Tongue (tissue), 2 donors: Measurements from ENCODE around the gene RNF150. TPM values are rescaled to one million over a fixed set of nuclear protein-coding genes. Genes with fewer than 3 reads are reported as not detected.

Source experiments
- DNase-seq: peaks from one replicate; pipeline ENCODE4 v3.0.0-alpha.2; 2015
- total RNA-seq: library from RNA; depleted of rRNA; stranded (reverse); fragments of >200 nt; gene quantifications from one replicate; pipeline ENCODE4 v1.2.3, GENCODE V29; 2014

The RNF150 gene
- total RNA-seq, 1 donor from 2014 or later, result 62.1 TPM

GRCh38 chr4:141022111-141022695 is 111.1 kb downstream of the RNF150 start:
- DNase-seq, result no peak

- DNase-seq, result peak; percentile 75
Measured at GRCh38 chr4:141021397-141022110, 111.7 kb downstream of the RNF150 start.

DNA sequence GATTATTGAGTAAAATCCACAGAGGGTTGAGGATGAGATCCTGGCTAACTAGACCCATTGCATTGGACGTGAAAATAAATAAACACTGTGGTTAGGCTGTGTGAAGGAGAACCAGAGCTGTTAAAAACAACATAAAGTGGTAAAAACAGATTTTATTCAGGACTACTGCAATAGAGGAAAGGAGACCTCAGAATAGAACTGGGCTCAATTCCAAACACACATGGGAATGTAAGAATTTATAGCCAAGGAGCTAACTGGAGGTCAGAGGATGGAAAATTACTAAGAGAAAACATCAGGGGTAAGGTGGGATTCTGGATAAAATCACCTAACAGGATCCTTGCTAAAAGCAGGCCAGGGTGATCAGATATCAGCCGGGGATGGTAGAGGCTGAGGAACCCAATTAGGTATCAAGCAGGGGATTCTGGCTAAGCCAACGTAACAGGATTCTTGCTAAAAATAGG is 112.4 kb downstream of the RNF150 start:
- peak; percentile 82 for DNase-seq

DNA sequence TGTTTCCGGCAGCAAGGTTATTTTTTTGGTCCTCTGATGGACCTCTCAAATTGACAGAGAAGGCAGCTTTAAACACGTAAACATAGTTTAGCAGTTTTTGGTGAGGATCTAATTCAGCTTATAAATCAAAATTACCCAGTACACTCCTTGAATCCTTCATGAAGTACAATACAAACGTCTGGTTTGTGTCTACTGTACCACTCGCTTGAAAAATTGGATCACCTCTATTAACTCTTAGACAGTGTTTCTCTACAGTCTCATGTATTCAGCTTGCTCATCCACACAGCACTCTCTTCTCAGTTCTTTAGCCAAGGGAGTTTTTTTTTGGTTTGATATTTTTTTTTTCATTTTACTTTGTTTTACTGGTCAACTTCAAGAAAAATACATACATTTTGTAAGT is 113.5 kb downstream of the RNF150 start:
- peak; percentile 43 for DNase-seq

DNA sequence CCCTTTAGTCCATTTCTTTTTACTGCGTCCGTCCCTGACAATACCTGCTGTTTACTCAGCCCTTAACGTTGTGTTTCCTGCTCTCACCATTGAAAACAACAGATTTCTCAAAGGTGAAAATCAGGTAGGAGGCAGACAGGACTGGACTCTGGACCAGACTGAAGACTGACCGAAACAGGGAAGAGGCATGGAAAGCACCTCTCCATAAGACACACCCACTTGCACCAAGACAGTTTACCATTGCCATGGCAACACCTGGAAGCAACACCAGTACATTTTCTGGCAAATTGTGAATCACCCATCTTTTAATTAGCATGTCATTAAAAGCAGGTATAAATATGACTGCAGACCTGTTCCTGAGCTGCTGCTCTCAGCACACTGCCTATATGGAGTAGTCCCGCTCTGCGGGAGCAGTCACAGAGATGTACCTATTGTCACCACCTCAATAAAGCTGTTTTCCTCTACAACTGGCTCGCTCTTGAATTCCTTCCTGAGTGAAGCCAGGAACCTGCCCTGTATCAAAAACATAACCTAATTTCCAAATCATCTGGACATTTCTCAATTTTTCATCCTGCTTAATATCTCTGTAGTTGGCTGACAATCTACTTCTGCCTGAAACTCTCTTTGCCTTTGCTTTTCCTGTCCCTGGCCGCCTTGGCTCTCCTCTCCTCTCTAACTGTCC is 117.0 kb downstream of the RNF150 start:
- DNase-seq, result no peak

GRCh38 chr4:141013899-141014298 is 119.4 kb downstream of the RNF150 start:
- DNase-seq, result no peak

GRCh38 chr4:141011901-141012315 is 121.4 kb downstream of the RNF150 start:
- peak; percentile 69 for DNase-seq

- no peak for DNase-seq
Measured at GRCh38 chr4:141009931-141010330, 123.3 kb downstream of the RNF150 start.

DNA sequence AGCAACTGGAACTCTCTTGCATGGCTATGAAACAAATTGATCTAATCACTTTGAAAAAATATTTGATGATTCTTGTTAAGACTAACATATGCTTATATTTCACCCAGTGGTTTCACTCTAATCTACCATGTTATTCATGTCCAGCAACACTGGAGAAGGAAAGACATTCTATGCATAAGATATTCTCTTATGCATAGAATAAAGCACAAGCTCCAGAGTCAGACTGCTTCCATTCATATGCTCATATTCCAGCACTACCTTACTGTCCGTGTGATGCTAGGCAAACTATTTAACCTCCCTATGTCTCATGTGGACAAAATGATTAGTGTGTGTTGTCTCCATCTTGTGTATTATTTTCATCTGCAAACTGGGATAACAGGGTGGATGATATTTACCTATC is 124.1 kb downstream of the RNF150 start:
- no peak for DNase-seq

GRCh38 chr4:141006242-141006802 is 126.9 kb downstream of the RNF150 start:
- no peak for DNase-seq

DNA sequence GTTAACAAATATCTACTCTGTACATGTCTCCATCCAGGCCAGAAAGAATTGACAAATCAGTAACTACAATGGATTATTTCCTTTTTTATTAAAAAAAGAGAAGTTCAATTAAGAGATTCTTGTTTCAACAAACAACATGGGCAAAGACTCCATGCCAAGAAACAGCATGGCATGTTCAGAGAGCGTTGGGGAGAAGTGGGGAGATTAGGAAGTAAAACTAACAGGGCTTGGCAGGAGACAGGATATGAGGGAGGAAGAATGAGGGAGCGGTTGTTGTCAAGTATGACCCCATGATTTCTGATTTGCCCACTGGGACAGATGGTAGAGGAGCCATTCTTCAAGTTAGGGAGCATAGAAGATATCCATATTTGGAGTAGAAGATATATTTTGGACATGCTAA is 128.4 kb downstream of the RNF150 start:
- DNase-seq, result no peak

DNA sequence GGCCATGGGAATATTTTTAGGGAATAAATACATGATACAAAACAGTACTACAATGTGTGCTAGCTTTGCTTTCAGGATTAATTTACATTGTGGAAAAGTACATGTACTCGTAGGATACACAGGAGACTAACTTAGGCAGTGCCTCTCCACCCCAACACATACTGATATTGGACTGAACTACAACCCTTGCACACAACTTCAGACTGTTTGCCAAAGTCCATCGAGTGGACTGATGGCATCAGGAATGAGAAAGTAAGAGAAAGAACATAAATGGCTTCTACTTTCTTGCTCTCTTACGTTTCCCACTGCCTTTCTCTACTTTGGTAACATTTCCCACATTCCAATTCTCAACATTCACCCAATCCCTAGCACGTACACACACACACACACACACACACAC is 130.1 kb downstream of the RNF150 start:
- DNase-seq, result no peak

- DNase-seq, result no peak
Measured at GRCh38 chr4:141002323-141002805, 130.9 kb downstream of the RNF150 start.

DNA sequence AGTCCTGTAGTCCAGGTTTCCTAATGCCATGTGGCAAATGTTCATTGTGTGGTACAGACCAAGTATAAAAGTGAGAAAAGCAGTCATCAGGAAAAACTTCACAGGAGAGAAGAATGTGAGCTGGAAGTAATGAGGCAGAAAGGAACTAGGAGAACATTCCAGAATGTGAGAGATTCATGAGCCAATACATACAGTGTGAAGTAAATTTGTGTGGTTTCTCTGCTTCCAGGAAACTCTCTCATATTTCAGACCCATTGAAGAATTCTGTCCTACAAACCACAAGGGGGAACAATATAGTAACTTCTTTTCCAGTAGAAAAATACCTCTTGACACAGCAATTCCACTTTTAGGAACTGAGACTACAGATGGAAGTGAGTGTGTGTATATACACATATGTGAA is 136.5 kb downstream of the RNF150 start:
- DNase-seq, result no peak

- DNase-seq, result no peak
Measured at GRCh38 chr4:140995058-140995457, 138.2 kb downstream of the RNF150 start.

GRCh38 chr4:140994015-140994414 is 139.3 kb downstream of the RNF150 start:
- DNase-seq, result no peak

DNA sequence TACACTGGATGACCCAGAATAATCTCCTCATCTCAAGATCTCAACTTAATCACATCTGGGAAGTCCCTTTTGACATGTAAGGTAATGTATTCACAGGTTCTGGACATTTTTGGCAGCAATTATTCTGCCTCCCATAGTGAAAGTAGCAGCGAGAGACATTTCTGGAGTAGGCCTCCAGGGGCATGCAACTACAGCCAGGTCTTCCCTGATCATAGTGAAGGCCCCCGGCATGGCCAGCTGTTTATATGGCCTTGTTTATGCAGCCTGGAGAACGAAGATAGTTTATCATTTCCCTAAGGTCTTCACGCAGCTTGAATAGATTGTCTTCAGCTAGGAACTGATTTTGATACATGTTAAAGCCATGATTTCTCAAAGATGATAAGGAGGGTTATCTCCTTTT is 139.9 kb downstream of the RNF150 start:
- DNase-seq, result no peak

- DNase-seq, result no peak
Measured at GRCh38 chr4:140989944-140990343, 143.3 kb downstream of the RNF150 start.

GRCh38 chr4:140986045-140986444 is 147.2 kb downstream of the RNF150 start:
- DNase-seq, result no peak

DNA sequence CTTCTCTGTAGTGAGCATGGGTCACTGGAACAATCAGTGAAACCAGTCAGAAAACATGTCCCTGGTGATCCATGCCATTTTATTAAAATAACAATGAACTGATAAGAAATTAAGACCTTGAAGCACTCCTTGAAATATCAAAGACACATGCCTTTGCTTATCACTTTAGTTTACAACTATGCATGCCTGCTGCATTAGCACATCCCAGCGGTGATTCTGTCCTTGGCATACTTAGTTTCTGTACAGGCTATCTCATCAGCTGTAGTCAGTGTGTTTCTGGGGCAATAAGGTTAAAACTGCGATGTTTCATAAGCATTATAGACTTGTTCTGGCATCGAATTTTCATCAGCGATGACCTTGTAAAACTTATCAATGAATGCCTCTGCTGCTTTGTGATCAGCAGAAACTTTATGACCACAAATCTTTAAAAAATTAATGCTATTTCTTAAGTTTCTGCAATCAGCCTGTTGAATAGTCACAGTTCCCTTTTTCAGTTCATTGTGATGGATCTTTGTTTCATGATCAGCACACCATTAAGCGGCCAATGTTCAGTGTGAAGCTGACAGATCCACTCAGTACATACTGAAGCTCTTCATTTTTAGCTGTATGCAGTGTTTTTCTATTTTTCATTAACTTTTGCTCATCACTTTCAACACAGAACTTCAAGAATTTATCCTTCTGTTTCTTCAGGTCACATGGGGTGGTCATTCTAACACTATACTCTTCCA is 150.5 kb downstream of the RNF150 start:
- no peak for DNase-seq

DNA sequence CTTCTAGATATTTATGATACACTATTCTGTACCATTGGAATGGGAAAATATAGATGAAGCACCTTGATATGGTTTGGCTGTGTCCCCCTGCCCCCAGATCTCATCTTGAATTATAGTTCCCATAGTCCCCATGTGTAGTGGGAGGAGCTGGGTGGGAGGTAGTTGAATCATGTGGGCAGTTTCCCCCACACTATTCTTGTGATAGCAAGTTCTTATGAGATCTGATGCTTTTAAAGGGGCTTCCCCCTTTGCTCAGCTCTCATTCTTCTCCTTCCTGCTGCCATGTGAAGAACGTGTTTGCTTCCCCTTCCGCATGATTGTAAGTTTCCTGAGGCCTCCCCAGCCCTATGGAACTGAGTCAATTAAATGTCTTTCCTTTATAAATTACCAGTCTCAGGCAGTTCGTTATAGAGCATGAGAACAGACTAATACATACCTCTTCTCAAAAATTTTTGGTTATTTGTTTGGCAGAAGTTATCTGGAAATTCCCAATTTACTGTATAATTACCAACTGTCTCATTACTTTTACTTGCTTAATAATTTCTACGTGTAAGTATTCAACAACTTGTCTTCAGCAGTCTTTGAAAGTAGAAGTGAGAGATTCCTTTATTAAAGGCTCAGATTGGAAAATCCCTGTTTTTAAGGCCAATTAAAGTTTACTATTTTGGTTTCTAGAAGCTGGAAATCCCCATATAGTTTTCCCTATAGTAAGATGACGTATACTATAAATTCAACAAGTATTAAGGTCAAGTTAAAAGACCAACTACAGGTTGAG is 152.7 kb downstream of the RNF150 start:
- no peak for DNase-seq

- no peak for DNase-seq
Measured at GRCh38 chr4:140976768-140977167, 156.5 kb downstream of the RNF150 start.
